GM19238 (cell line): ENCODE measurements around the gene CEP295NL.
"Not testable (repeated sequence)": the region's sequence is repeated elsewhere in the genome, so short reads cannot be mapped to it uniquely, and the experiment has no call there.

ENCODE experiments used
- DNase-seq: peaks from one replicate; pipeline ENCODE4 v3.0.0; 2011; ENCODE audit warnings: low spot score; ENCODE audit not compliant: insufficient read length

The CEP295NL gene

DNA sequence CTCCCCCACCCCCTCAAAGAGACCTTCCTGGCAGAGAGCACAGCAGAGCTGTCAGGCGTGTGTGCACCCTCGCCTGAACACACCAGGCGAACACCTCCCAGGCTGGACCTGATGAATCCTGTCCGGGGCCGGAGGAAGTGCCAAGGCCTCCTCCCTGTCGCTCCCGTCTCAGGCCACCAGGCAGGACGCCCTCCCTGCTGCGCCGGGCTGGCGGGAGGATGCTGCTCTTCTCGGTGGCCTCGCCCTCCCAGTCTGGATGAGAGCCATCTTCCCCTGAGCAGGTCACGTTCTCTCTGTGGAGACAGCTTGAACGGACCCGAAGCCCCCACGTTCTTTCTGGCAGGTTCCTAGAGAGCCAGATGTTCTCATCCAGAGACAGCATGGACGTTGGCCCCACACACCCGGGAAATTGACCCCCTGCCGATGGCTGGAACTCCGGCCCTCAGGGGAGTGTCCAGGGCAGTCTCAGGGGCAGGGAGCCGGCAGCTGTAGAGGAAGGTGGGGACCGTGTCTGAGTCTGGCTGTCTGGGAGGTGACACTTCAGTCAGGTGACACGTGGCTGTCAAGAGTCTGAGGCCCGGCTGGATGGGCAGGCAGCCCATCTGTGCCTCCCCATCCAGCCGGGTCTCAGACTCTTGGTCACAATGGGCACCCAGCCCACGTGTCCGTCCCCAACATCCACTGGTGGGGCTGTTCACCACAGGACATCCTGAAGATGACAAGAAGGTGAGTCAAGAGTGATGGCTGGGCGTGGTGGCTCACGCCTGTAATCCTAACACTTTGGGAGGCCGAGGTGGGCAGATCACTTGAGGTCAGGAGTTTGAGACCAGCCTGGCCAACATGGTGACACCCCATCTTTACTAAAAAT is 27.1 kb upstream of the CEP295NL start:
- no peak for DNase-seq

DNA sequence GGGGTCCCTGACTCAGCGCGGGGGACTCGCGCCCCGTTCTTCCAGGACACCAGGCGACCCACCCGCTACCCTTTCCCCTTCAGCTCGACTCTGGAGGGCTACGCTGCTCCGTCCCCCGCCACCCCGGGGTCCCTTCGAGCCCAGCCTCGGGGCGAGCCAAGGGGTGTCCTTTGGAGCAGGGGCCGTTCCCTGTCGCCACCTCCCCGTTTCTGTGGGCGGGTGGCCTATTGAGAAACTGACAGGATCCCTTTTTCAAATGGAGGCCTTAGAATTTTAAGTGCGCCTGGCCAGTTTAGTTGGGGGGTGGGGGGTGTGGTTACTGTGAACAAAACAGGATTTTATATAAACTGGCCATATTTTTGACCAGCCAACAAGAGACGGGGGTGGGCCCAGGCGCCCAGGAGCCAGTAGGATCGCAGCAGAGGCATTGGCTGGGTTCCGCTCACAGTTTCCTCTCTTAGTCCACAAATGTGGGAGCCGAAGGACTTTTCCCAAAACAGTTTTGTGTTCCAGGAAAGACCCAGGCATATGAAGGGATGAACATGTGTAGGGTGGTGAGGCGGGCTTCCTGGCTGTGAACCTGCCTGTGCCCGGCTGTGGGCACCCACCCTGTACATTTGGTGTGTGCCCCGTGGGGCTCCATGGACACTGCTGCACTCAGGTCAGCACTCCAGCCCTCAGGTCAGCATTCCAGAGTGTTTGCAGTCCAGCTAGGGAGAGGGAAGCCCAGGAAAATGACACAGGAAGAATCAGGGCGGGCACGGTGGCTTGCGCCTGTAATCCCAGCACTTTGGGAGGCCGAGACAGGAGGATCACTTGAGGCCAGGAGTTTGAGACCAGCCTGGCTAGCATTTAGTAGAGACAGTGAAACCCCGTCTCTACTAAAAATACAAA is 22.9 kb upstream of the CEP295NL start:
- no peak for DNase-seq

DNA sequence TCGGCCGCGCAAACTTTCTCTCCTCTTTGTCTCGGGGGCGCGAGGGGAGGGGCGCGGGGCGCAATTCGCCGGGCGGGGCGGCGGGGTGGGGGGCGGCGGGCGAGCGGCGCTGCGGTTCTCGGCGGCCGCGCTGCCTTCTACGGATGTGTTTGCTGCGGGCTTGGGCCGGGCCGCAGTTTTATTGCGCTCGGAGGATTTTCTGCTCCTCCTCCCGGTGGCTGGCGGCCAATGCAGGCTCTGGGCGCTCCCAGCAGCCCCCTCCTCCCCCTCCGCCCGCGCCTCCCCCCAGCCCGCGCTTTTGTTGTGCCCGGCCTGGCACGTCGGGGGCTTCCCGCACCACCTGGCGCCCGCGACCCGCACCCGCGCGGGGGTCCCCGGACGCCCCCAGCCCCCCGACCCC is 22.2 kb upstream of the CEP295NL start, which contains the start of gene TIMP2:
Gene TIMP2 (minus strand): TSS at position 154 of the 400 bp plus-strand sequence. CDS start 299 bp downstream, outside the sequence.
- peak; percentile 50 for DNase-seq

DNA sequence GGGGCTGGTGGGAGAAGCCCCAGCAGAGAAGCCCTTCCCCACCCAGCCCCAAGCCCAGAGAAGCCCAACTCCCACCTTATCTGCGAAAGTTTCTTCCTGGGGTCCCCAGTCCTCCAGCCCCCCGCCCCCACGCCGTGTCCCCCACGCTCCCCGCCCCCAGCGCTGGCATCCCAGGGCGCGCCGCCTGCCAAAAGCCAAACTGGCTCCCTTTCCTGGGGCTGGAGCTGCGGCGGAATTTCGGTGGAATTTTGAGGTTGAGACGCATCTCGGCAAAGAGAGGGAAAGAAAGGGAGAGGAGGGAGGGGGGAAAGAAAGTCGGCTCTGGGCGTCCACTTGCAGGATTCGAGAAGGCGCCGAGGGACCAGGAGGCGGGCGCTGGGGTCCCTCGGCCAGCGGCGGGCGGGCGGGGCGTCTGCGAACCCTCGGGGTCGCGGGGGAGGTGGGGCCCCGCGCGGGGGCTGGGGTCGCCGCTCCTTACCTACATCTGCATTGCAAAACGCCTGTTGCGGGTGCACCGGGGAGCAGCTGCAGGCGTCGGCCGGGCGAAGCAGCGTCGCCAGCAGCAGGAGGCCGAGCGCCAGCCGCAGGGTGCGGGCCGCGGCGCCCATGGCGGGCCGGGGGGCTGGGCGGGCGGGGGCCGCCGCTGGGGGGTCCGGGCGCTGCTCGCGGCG is 21.6 kb upstream of the CEP295NL start:
- no peak for DNase-seq

DNA sequence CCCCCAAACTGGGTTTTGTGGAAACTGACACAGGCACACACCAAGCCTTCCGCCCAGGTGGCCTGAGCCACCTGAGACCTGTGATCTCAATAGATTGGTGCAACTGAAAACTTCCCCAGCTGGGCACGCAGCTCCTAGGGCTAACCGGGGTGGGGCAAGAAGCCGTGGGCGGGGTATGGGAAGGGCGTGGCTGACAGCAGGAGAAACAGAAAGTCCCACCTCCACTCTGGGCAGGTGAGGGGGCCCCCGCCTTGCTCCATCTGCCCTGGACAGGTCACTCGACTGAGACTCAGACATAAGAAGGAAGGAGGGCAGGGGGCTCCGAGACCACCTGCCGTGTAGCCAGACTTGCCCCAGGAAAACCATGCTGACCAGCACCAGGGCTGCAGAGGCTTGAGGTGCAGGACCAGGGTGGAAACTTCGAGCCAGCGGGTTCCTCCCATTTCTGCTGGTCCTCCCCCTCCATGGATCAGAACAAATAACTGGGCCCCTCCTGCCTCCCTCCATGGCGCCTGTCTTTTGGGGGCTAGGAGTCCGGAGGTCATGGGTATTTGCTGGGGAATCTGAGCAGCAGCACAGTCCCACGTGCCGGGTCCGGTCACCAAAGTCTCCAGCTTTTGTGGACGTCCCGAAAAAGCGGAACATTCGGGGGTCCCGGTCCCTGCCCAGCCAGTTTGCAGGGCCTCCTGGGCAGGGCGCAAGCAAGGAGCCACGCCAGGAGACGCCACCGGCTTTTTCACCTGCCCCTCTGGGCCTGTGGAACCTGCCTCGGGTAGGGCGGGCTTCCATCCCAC is 20.9 kb upstream of the CEP295NL start:
- peak; percentile 65 for DNase-seq

DNA sequence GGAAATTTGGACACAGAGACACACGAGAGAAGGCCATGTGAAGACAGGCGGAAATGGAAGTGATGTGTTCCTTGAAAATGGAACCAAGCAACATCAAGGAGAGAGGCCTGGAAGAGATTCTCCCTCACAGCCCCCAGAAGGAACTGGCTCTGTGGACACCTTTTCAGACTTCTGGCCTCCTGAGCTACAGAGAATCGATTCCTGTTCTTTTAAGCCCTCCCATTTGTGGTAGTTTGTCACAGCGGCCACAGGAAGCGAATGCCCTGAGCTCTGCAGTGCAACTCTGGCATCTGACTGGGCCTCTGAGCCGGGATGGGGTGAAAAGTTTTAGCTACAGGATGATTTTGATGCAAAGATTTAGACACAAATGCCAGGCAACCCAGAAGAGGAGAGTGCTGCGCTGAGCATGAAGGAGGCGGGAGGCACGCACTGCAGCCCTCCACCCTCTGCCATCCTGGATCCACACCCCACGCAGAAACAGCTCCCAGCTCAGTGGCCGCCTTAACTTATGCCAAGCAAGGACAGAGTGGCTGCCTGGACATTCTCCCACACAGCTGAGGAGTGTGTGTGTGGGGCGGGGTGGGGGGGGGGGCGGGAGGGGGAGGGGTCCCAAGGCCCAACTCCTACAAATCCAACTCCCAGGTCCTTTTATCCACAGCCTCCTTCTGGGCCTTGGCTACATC is 20.0 kb upstream of the CEP295NL start:
- DNase-seq, result no peak

DNA sequence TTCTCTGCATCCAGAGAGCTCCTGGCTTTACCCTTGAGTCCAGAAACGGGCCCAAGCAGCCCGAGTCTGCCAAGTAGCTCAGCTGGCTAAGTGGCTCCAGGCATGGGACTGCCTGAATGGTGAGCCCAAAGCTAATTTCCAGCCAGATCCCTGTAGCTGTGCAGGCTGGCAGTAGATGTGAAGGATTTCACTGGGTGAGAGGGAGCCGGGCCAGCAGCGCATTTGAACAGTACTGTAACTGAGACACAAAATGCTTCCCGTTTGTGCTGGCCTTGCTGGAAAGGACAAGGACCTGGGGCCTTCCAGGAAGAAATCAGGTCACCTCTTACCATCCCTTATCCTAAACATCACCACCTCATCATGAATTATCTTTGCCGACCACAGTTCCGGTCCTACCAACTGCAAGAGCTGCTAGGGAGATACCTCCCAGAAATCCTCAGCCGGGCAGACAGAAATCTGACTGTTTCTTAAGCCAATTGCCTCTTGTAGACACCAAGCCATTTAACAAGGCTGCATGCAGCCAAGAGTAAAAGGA is 18.5 kb upstream of the CEP295NL start:
- no peak for DNase-seq

DNA sequence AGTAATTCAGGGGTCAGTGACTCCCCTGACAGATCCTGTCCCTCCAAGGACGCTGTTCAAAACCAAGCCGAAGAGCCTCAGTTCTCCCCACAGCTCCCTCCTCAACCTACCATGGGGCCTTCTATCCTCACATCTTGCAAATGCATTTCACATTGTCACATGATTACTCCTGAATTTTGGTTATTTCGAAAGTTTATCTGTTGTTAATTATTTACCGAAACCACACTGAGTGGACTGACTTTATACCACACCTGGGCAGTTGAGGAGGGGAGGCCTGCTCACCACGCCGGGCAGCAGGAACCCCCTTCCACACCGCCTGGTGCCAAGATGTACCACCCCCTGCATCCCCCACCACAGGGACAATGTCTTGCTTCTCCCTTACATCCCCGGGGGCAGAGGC is 17.5 kb upstream of the CEP295NL start:
- no peak for DNase-seq

DNA sequence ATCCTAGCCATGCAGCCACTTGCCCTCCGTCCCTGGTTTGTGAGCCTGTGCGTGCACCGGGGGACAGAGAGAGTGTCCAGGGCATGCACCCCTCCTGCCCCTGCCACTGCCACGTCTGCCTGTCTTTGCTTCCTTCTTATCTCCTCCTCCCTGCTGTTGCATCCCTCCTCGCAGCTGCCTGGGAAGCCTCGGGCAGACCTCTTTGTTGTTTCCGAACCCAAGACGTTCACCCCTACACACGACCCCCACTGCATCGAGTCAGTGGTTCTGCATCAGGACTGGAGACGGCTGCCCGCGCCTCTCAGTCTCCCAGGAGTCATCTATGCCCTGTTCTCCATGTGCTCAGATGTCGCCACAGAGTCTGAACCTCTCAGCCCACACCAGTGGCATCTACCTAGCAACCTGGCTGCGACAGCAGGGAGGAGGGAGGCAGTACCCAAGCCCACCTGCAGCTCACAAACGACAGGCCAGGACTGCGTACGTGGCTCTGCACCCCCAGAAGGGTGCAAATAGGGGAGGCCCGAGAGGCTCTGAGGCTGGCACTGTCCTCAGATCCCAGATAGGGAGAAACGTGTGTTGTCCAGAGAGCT is 17.0 kb upstream of the CEP295NL start:
- no peak for DNase-seq

DNA sequence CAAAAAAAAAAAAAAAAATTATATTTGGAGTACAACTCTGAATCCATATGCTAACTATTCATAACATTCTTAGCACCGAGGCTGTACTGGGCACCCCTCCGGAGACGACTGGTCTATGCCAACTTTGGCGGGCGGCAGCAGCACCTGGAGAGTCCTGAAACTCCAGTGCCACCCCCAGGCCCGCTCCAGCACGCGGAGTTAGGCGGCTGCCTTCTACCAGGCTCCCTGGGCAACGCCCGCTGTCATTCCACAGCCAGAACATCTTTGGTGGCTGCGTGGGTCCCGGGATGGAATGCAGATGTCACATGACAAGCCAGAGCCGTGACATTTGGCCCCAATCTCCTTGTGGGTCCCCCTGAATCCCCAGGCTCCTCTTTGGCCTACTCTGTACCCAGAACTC is 16.0 kb upstream of the CEP295NL start:
- DNase-seq, result no peak

DNA sequence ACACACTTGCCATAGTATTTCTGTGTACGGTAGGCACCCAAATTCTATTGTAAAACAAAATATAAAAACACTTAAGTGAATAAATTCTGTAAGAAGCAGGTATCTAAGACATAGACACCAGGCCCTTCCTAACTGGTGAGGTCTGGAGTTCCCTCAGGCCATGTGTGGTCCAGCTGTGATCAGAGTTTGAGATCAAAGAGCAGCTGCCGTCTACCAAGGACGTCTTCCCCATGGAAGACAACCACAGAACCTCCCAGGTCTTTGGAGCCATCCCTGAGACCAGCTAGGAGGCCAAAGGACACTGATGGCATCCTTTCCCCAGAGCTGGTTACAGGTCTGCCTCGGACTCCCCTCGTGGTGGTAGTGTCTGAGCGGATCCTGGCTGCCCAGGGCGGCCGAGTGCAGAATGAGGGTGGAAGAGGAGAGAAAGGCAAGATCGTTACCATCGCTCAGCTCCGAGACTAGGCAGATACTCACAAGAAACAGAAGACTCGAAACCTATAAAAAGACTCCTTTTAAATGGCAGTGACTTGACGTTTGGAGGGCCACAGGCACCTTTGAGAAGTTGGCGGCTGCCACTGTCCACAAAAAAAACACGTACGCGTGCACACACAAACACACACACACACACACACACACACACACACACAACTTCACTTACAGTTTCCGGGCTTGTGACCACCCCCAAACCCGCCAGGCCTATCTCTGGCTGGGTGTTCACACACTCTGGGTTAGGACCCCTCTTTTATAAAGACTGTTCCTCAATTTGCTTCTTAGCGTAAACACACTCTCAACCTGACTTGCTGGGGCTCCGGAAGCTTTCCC is 14.7 kb upstream of the CEP295NL start:
- DNase-seq, result no peak

DNA sequence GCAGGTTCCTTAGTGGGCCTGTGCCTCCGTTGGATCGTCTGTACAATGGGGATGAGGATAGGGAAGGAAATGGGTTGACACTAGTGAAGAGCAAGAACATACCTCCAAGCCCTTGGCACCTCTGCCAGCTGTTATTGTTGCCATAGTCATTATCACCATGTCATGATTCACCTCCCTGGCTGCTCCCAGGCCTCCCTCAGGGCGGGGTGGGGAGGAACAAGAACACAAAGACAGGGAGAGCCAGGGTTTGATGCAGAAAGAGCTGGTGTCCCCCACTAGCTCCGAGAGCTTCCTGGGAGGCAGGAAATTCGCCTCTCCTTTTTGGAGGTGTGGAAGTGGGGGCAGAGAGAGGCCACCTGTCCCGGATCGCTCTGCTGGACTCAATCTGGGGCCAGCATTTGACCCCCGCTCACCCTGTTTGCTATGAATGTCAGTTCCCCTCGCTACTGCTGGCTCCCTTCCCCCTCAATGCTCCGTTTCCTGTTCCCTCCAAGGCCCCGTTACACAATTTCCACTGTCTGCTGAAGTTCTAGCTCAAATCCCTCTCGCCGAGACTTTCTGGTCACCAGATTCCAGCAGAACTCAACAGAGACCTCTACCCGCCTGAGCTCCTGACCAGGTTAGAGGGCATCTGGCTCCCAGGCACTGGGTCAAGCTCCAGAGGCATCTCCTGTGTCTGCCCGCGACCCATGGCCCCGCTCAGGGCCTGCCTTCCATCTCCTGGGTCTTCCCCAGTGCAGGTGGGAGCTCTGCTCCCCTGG is 13.1 kb upstream of the CEP295NL start:
- no peak for DNase-seq

DNA sequence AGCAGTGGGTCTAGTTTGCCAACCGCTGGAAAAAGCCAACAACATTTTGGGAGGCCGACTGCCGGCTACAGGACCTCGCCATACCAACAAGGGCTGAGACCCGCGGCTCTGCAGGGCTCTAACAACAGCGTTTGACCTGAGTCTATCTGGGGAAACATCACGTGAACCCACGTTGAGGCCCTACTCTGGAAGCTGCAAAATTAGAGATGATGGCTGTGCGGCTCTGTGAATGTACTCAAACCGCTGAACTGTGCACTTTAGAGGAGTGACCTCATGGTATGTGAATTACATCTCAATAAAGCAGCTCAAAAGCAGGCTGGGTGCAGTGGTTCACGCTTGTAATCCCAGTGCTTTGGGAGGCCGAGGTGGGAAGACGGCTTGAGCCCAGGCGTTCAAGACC is 10.1 kb upstream of the CEP295NL start:
- no peak for DNase-seq

DNA sequence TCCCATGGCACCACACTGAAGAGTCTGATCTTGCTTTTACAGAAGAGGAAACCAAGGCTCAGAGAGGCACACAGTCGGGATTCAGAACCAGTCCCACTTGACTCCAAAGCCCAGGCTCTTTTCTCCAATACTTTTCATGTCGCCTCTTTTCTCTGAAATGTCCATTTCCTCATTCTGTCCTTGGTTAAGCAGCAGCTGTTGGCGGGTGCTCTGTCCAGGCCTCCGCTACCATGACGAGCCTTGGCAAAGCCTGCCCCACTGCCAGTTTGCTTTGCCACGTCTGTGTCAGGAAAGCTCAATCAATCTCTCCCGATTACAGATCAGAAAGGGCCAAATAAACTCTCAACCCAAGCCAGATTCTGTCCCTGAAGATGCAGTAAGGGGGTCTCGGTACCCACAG is 9.1 kb upstream of the CEP295NL start:
- no peak for DNase-seq

DNA sequence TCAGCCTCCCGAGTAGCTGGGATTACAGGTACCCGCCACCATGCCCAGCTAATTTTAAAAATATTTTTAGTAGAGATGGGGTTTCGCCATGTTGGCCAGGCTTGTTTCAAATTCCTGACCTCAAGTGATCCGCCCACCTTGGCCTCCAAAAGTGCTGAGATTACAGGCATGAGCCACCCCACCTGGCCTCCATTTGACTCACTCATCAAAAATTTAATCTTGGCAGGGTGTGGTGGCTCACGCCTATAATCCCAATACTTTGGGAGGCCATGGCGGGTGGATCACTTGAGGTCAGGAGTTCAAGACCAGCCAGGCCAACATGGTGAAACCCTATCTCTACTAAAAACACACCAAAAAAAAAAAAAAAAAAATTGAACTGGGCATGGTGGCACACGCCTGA is 8.5 kb upstream of the CEP295NL start:
- not testable (repeated sequence) for DNase-seq

DNA sequence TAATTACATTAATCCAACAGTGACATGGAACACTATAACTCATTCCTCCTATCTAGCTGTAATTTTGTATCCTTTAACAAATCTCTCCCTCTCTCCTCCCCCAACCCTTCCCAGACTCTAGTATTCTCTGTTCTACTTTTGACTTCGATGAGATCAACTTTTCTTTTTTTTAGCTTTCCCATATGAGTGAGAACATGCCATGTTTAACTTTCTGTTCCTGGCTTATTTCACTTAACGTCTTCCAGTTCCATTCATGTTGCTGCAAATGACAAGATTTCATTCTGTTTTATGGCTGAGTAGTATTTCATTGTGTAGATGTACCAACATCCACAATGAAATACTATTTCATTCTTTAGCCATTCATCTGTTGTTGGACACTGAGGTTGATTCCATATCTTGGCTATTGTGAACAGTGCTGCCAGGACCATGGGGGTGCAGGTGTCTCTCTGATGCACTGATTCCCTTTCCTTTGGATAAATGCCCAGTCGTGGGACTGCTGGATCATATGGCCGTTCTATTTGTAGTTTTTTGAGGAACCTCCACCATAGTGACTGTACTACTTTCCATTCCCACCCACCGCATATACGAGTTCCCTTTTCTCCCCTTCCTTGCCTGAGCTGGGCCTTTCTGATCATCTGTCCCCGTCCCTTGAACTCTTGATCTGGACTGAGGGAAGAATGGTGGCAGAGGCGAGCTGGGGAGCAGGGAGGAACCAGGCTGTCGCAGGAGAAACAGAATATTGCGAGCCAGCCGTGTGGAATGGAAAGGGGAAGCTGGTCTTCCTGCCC is 7.7 kb upstream of the CEP295NL start:
- DNase-seq, result no peak

DNA sequence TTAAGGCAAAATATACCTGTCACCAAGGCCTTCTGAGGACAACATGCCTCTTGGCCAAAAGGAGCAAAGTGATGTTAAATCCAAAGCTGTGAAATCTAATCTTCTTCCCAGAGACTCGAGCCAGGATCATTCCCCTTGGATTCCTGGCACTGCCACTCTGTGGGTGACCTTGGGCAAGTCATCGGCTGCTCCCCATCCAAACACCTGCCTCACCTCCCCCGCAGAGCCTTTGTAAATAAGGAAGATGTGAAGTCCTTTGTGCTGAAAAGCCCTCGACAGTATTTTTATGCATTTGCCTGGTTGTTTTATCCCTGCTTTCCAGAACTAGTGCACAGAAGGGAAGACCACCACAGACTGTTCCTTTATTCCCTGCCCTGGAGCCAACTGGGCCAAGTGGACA is 5.4 kb upstream of the CEP295NL start:
- DNase-seq, result no peak
